Subcutaneous adipose tissue (tissue), 4 donors: ENCODE measurements around the gene SIPA1L3. TPM values are rescaled to one million over a fixed set of nuclear protein-coding genes. Genes with fewer than 3 reads are reported as not detected.

ENCODE experiments used
- CTCF ChIP-seq: fragments of 450-650 bp; IDR thresholded peaks from one replicate; pipeline ENCODE4 v1.5.1; 2016; ENCODE audit warnings: low read depth, mild to moderate bottlenecking, control low read depth, antibody characterized with exemption, moderate library complexity
- total RNA-seq, 4 donors: library from RNA; depleted of rRNA; stranded (reverse); fragments of >200 nt; gene quantifications; one replicate each; pipeline ENCODE4 v1.1.0, GENCODE V29; 2016

Gene SIPA1L3
- total RNA-seq, 4 donors from 2014 or later = 8.2 to 15.3 (median 11.6) TPM

DNA sequence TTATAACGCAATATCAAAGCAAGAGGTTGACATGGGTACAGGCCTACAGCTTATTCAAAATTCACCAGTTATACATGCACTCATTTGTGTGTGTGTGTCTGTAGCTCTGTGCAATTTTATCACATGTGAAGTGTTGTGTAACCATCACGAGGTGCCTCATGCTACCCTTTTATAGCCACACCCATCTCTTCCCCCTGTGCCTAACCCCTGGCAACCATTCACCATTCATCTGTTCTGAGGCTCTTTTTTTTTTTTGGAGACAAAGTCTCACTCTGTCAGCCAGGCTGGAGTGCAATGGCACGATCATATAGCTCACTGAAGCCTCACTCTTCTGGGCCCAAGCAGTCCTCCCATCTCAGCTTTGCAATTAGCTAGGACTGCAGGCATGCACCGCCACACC lies 238.6 kb downstream of the SIPA1L3 start:
- TF ChIP-seq CTCF = no peak

DNA sequence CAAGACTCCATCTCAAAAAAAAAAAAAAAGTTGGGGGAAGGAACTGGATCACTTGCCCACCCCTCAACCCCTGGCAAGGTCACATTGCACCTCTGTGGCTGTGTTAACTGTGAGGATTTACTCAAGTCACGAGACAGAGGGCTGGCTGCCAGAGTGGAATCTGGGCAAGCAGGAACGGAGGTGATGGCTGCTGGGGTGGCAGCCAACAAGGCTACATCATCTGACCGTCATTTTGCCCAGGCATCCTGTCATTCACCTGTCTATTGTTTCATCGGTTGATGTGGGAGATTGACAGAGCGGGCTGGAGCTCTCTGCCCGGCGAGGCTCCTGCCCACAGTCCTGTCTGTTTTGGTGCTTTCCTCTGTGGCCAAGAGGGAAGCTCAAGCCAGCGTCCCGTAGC lies 241.3 kb downstream of the SIPA1L3 start:
- no peak for TF ChIP-seq CTCF

- TF ChIP-seq CTCF = no peak
Observed at GRCh38 chr19:38149661-38150061, 242.7 kb downstream of the SIPA1L3 start.

- TF ChIP-seq CTCF = no peak
Observed at GRCh38 chr19:38151242-38151641, 244.2 kb downstream of the SIPA1L3 start.

DNA sequence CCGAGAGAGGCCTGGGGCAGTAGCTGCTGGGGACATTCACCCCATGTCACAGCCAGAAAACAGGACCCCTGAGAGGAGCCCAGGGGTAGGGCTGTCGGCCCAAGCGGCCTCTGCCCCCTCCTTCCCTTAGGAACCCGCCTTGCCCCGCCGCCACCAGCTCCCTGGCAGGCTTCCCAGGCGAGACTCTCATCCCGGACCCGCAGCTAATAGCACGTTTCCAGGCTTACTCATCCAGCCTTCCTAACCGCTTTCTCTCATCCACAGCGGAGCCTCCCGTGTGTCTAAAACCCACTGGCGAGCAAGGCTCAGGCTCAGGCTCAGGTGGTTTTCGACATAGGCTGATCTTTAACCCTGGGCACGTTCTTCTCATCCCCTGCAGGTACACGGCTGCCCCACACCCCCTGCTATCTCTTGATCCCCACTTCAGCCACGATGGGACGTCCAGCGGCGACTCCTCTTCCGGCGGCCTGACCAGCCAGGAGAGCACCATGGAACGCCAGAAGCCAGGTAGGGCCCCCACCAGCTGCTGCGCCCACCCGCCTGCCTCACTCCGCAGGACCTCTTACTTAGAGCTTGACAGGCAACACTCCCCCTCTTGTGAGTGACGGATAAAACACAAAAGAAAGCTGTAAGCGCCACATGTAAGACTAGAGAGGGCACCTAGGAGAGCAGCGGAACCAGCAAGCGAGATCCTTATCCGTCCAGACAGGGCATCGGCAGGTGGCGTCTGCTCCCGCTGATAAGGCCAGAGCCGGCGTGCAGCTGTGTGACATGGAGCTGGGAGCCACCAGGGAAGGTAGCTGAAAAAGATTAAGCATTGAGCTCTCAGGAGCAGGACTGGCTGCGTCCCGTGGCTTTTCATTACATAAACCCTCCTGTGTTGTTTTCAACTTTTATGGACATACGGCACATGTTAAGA lies 245.7 kb downstream of the SIPA1L3 start:
- no peak for TF ChIP-seq CTCF

DNA sequence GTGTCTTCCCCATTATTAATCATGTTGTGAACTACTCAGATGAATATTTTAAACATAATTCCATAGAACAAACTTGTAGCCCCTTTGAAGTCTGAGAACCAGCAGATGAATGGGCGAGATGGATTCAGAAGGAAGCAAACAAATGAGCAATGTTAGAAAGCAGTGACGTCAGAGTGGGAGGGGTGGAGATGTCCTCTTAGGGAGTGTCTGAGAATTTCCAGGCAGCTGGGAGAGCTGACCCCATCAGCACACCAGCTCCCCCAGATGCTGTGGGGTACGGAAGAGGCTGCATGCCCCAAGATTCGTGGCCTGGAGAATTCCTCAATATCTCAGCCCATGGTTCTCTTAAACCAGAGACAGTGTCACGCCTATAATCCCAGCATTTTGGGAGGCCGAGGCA lies 248.4 kb downstream of the SIPA1L3 start:
- TF ChIP-seq CTCF = no peak

DNA sequence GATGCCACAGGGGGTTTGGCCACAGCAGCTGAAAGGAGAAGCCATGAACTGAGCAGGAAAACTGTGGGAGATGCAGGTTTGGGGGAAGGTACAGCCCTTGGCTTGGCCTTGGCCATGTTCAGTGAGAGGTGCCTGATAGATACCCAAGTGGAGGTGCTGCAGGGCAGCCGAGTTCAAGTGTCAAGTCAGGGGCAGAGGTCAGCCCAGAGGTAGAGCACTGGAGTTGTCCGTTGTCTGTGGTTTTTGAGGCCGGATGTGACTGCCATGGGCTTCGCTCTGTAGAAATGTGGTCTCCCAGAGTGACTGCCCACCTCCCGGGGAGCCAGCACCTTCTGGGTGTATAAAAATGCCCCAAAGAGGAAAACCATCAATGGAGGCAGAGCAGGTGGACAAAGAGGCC lies 251.7 kb downstream of the SIPA1L3 start:
- TF ChIP-seq CTCF = no peak
